ENCODE data around the gene ACOT12. TPM values are rescaled to one million over a fixed set of nuclear protein-coding genes. Genes with fewer than 3 reads are reported as not detected.

ACOT12 gene
- total and polyA plus RNA-seq, 2 donors (not counting 1 experiment from before 2014, with no cell fraction given) = 2.0 to 4.3 TPM

DNA sequence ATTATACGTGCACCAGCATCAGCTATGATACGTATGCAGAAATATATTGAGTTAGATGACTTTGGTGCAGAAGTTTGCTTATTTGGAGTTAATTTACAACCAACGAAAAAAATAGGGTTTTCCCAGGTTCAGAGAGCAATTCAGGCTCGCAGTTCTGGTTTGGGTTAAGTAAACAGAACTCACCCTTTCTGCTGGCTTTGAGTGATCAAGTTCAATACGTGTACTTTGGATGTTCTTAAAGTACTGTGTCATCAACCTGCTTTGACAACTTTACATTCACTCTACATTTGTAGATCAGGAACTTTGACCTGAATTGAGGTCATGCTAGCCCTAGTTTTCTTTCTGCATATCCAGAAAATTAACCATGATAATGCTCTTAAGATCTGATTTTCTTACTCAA is 40.7 kb downstream of the ACOT12 start:
- Histone ChIP-seq H4K20me1 (ENCODE audit: control insufficient read depth, extremely low read depth, insufficient read depth, low read length) (no peaks in the 10 kb centered on the region), H3K4me1 (ENCODE audit: control insufficient read depth, extremely low read depth, insufficient read depth, low read length) (no peaks in the 10 kb centered on the region), H2AFZ (ENCODE audit: low read length) (no peak overlapping the region), H3K9me3 (ENCODE audit: control insufficient read depth, insufficient read depth, low read depth, low read length) (no peaks in the 10 kb centered on the region), H3K27ac (ENCODE audit: insufficient read depth, low read length) (no peak overlapping the region), H3K9ac (ENCODE audit: insufficient read depth, low read length) (no peak overlapping the region), H3K27me3 (ENCODE audit: control insufficient read depth, insufficient read depth, low read length) (no peaks in the 10 kb centered on the region), H3K4me3 (replicated peaks in 1 of 4; ENCODE audit: control extremely low read depth in 1 of 4, insufficient read depth in 1 of 4, low read depth in 3 of 4, low read length in 4 of 4) (no peak overlapping the region), H3K4me2 (ENCODE audit: extremely low read depth, insufficient read depth, low read length) (no peak overlapping the region), H3K79me2 (ENCODE audit: control insufficient read depth, insufficient read depth, low read length) (no peaks in the 10 kb centered on the region), H3K36me3 (ENCODE audit: control insufficient read depth, insufficient read depth, low read length) (no peaks in the 10 kb centered on the region)
- TF ChIP-seq, protein P1, sequence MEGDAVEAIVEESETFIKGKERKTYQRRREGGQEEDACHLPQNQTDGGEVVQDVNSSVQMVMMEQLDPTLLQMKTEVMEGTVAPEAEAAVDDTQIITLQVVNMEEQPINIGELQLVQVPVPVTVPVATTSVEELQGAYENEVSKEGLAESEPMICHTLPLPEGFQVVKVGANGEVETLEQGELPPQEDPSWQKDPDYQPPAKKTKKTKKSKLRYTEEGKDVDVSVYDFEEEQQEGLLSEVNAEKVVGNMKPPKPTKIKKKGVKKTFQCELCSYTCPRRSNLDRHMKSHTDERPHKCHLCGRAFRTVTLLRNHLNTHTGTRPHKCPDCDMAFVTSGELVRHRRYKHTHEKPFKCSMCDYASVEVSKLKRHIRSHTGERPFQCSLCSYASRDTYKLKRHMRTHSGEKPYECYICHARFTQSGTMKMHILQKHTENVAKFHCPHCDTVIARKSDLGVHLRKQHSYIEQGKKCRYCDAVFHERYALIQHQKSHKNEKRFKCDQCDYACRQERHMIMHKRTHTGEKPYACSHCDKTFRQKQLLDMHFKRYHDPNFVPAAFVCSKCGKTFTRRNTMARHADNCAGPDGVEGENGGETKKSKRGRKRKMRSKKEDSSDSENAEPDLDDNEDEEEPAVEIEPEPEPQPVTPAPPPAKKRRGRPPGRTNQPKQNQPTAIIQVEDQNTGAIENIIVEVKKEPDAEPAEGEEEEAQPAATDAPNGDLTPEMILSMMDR (conservative IDR thresholded peaks at IDR 0.05 in 1 of 2, IDR thresholded peaks at IDR 0.05 in 1 of 2; ENCODE audit: low read depth in 1 of 2, low read length in 2 of 2) = no peak
- TF ChIP-seq EZH2 (IDR thresholded peaks at IDR 0.05; ENCODE audit: low read length, missing control alignments) = no peak
- DNase-seq (ENCODE audit: low read depth in 2 of 2) = no peak

DNA sequence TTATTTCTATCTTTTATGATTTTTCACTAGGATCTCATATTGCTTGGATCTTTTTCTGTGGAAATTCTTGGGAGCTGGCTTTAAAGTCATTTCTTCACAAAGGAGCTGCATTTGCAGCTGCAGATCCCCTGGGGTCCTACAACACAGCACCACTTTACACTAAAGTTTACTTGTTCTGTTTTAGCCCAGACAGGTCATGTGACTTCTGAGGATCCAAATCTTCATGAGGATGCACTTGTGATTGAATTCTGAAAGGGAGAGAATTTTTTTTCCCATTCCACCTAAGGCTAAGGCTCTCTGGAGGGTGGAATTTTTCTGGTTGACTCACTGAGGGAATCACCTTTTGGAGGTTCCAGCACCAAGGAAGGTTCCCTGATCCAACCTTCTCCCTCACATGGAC is 43.4 kb downstream of the ACOT12 start:
- Histone ChIP-seq H3K27me3 (ENCODE audit: control insufficient read depth, insufficient read depth, low read length) (no peaks in the 10 kb centered on the region), H3K79me2 (ENCODE audit: control insufficient read depth, insufficient read depth, low read length) (no peaks in the 10 kb centered on the region), H3K4me1 (ENCODE audit: control insufficient read depth, extremely low read depth, insufficient read depth, low read length) (no peaks in the 10 kb centered on the region), H3K4me2 (ENCODE audit: extremely low read depth, insufficient read depth, low read length) (no peak overlapping the region), H3K27ac (ENCODE audit: insufficient read depth, low read length) (no peak overlapping the region), H3K9ac (ENCODE audit: insufficient read depth, low read length) (no peak overlapping the region), H3K4me3 (replicated peaks in 1 of 4; ENCODE audit: control extremely low read depth in 1 of 4, insufficient read depth in 1 of 4, low read depth in 3 of 4, low read length in 4 of 4) (no peak overlapping the region), H4K20me1 (ENCODE audit: control insufficient read depth, extremely low read depth, insufficient read depth, low read length) (no peaks in the 10 kb centered on the region), H3K36me3 (ENCODE audit: control insufficient read depth, insufficient read depth, low read length) (no peaks in the 10 kb centered on the region), H3K9me3 (ENCODE audit: control insufficient read depth, insufficient read depth, low read depth, low read length) (no peaks in the 10 kb centered on the region), H2AFZ (ENCODE audit: low read length) (no peak overlapping the region)
- TF ChIP-seq, protein P1 (conservative IDR thresholded peaks at IDR 0.05 in 1 of 2, IDR thresholded peaks at IDR 0.05 in 1 of 2; ENCODE audit: low read depth in 1 of 2, low read length in 2 of 2) = no peak
- TF ChIP-seq EZH2 (IDR thresholded peaks at IDR 0.05; ENCODE audit: low read length, missing control alignments) = no peak
- DNase-seq (ENCODE audit: low read depth in 2 of 2) = no peak

DNA sequence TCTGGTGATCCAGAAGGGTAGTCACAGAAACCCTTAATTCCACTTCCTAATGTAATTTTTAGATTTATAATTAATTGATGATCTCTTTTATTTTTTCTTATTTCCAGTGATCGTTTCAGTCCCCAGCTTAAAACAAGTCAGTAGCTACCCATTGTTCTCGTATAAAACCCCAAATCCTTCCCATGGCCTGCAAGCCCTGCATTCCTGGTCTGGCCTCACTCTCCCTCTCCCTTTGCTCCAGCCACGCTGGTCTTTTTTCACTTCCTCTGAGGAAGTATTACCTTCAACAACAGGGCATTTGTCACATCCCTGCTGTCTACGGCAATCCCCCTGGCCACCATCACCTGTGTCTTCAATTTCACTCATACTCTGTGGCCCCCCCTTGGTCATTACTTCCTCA is 44.8 kb downstream of the ACOT12 start:
- DNase-seq (ENCODE audit: low read depth in 2 of 2) = no peak
- no peaks in the 10 kb centered on the region for H3K4me1 ChIP-seq (ENCODE audit: control insufficient read depth, extremely low read depth, insufficient read depth, low read length)
- no peak overlapping the region for H3K4me3 ChIP-seq (replicated peaks in 1 of 4; ENCODE audit: control extremely low read depth in 1 of 4, insufficient read depth in 1 of 4, low read depth in 3 of 4, low read length in 4 of 4)
- no peaks in the 10 kb centered on the region for H3K9me3 ChIP-seq (ENCODE audit: control insufficient read depth, insufficient read depth, low read depth, low read length)
- TF ChIP-seq, protein P1 (conservative IDR thresholded peaks at IDR 0.05 in 1 of 2, IDR thresholded peaks at IDR 0.05 in 1 of 2; ENCODE audit: low read depth in 1 of 2, low read length in 2 of 2) = no peak
- no peak for TF ChIP-seq EZH2 (IDR thresholded peaks at IDR 0.05; ENCODE audit: low read length, missing control alignments)
- no peak overlapping the region for H2AFZ ChIP-seq (ENCODE audit: low read length)
- H3K27ac ChIP-seq (ENCODE audit: insufficient read depth, low read length) = no peak overlapping the region
- H3K36me3 ChIP-seq (ENCODE audit: control insufficient read depth, insufficient read depth, low read length) = no peaks in the 10 kb centered on the region
- H3K79me2 ChIP-seq (ENCODE audit: control insufficient read depth, insufficient read depth, low read length) = no peaks in the 10 kb centered on the region
- H3K4me2 ChIP-seq (ENCODE audit: extremely low read depth, insufficient read depth, low read length) = no peak overlapping the region
- no peak overlapping the region for H3K9ac ChIP-seq (ENCODE audit: insufficient read depth, low read length)
- H4K20me1 ChIP-seq (ENCODE audit: control insufficient read depth, extremely low read depth, insufficient read depth, low read length) = no peaks in the 10 kb centered on the region
- no peaks in the 10 kb centered on the region for H3K27me3 ChIP-seq (ENCODE audit: control insufficient read depth, insufficient read depth, low read length)

All from fibroblast of lung (primary cell).